SJCRH30 (cell line): ENCODE results near the gene DDX3Y. TPM values are rescaled to one million over a fixed set of nuclear protein-coding genes. Genes with fewer than 3 reads are reported as not detected.

Source experiments
- DNase-seq, 2 experiments: peaks; one replicate each; pipeline ENCODE4 v3.0.0-alpha.2; 2015 to 2020
- H3K27ac ChIP-seq: fragments of 250-450 bp; sonication (Bioruptor Pico); 2 replicates; pipeline ENCODE4 v1.5.1; 2020; ENCODE audit warnings: mild to moderate bottlenecking, moderate library complexity
- H3K27me3 ChIP-seq: fragments of 250-450 bp; sonication (Bioruptor Pico); 2 replicates; pipeline ENCODE4 v1.5.1; 2020; ENCODE audit warnings: mild to moderate bottlenecking, moderate library complexity
- H3K36me3 ChIP-seq: fragments of 250-450 bp; sonication (Bioruptor Pico); 2 replicates; pipeline ENCODE4 v1.5.1; 2020; ENCODE audit warnings: mild to moderate bottlenecking, moderate library complexity
- H3K4me1 ChIP-seq: fragments of 250-450 bp; sonication (Bioruptor Pico); 2 replicates; pipeline ENCODE4 v1.5.1; 2020; ENCODE audit warnings: mild to moderate bottlenecking, moderate library complexity
- H3K4me3 ChIP-seq: fragments of 250-450 bp; sonication (Bioruptor Pico); 2 replicates; pipeline ENCODE4 v1.5.1; 2020; ENCODE audit warnings: mild to moderate bottlenecking, moderate library complexity
- H3K9me3 ChIP-seq: fragments of 250-450 bp; sonication (Bioruptor Pico); replicated peaks from 2 replicates; pipeline ENCODE4 v1.5.1; 2020; ENCODE audit warnings: mild to moderate bottlenecking, moderate library complexity
- total RNA-seq: library from RNA; depleted of rRNA; stranded (reverse); fragments of >200 nt; shearing (Covaris generic); gene quantifications from 2 replicates; pipeline ENCODE4 v1.2.3, GENCODE V29; 2014; rRNA removed

DDX3Y gene
- total RNA-seq: 0.20 TPM in 1 of 2 replicates, not detected in the other

DNA sequence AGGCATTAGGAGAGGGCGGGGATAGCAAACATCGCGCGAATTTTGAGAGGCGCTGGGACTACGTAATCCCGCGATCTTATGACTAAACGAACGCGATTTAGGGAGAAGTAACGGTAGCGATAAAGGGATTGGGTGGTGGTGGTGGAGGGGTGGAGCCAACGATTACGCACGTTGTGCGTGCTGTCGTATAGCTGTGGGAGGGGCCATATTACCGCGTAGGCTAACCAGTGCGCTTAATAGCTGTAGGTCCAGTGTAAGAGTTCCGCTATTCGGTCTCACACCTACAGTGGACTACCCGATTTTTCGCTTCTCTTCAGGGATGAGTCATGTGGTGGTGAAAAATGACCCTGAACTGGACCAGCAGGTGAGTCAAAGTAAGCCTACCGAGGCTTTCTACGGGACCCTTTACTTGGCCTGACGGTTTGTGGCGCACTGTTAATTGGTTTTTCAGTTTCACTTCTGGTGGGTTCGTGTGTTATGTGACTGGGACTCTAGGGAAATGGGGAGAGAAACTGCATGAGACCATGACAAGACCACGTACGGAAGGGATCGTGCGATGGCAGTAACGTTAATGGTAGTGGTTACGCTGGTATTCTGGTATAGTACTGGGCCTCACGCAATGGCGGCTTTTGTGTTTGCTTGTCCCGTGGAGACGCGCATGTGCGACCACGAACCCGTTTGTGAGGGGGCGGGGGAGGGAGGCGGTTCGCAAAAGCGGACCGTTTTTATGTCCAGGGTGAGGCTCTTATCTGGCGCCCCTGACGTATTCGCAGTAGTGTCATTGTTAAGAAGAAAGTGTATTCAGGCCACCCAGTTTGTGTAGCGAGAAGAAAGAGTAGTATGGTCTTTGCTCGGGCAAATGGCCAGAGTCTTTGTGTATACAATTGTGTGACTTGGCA is at the start of gene DDX3Y:
TSS of gene DDX3Y (plus strand) at position 251 of the 899 bp plus-strand sequence. CDS start at position 320, 69 bp downstream.
- no peak within 1 kb of the TSS for H3K27ac ChIP-seq
- DNase-seq: no peak
- H3K36me3 ChIP-seq: no peaks in the 10 kb centered on the region
- no peak within 1 kb of the TSS for H3K4me3 ChIP-seq
- no peaks in the 10 kb centered on the region for H3K27me3 ChIP-seq
- H3K9me3 ChIP-seq: no peaks in the 10 kb centered on the region
- no peaks in the 10 kb centered on the region for H3K4me1 ChIP-seq

DNA sequence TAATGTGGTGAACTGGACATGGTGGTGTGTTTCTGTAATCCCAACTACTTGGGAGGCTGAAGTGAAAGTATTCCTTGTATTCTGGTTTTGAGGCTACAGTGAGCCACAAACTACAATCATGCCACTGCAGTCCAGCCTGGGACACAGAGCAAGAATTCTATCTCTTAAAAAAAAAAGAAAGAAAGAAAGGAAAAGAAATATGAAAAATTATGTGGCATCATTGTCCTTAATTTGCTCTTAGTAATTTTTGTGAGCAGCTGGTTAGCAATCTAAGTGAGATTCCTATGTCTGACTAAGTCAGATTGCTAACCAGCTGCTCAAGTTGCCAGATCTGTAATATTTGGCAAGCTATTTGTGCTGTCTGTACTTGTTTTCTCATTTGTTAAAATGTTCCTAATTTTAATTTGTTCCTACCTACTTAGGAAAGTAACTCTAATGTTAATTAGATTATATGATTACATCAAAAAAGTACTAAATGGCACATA is 48.8 kb upstream of the DDX3Y start:
- H3K36me3 ChIP-seq: no peaks in the 10 kb centered on the region
- no peaks in the 10 kb centered on the region for H3K4me1 ChIP-seq
- no peak for DNase-seq
- H3K27ac ChIP-seq: no peak overlapping the region
- no peaks in the 10 kb centered on the region for H3K27me3 ChIP-seq
- no peaks in the 10 kb centered on the region for H3K9me3 ChIP-seq
- no peak overlapping the region for H3K4me3 ChIP-seq

DNA sequence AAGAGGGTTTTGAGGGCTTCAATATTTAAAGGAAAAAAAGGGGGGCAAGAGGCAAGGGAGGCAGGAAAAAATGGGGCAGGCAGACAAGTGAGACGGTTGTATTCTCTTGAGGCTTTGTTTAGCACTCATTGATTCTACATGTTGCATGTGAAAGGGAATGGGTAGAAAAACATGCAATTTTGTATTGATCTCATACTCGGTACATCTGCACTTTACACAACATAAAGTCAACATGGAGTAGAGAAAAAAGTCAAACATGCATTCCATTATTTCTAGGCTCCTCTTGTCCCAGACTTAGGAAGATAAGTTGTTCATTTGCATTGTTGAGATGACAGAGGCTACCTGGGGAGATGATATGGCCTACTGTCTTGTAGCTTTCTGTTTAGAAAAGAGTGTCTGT is 36.7 kb upstream of the DDX3Y start:
- no peaks in the 10 kb centered on the region for H3K36me3 ChIP-seq
- H3K27ac ChIP-seq: no peak overlapping the region
- no peak overlapping the region for H3K4me3 ChIP-seq
- H3K9me3 ChIP-seq: no peaks in the 10 kb centered on the region
- no peak for DNase-seq
- H3K27me3 ChIP-seq: no peaks in the 10 kb centered on the region
- no peaks in the 10 kb centered on the region for H3K4me1 ChIP-seq

DNA sequence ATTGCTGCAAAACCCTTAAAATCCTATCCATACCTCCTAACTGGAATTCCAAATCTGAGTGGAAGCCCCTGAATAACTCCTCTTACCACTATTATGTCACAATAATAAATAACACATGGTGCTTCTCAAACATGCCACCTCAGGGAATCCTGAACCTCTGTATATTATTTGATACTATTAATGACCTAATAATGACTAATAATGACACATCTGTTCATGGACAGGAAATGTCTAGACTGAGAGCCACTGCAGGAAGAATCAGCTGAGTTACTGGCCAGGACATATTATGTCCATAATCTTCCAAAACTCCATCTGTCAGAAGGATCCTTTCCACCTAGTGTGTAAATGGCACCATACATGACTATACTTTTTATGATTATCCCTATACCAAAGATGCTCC is 7.7 kb upstream of the DDX3Y start:
- H3K27ac ChIP-seq: no peak overlapping the region
- DNase-seq: no peak
- H3K9me3 ChIP-seq: no peaks in the 10 kb centered on the region
- H3K27me3 ChIP-seq: no peaks in the 10 kb centered on the region
- H3K4me3 ChIP-seq: no peak overlapping the region
- H3K36me3 ChIP-seq: no peaks in the 10 kb centered on the region
- H3K4me1 ChIP-seq: no peaks in the 10 kb centered on the region

DNA sequence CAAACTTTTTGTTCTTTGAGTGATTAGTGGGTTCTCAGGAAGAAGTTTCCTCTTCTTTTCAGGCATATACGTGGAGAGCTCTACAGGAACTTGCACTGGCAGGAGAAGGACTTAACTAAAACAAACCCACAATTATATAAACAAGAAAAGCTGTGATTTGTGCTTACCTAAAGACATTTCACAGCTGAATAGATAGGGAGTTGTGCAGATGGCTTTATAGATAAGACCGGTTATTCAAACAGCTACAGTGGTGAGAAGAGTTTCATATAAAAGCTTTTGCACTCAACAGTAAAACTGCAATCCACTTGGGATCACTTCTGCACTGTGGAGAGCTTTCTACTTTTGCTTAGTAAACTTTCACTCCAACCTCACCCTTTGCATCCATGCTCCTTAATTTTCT is 6.1 kb upstream of the DDX3Y start:
- H3K9me3 ChIP-seq: no peaks in the 10 kb centered on the region
- H3K27me3 ChIP-seq: no peaks in the 10 kb centered on the region
- H3K4me3 ChIP-seq: no peak overlapping the region
- no peaks in the 10 kb centered on the region for H3K4me1 ChIP-seq
- H3K36me3 ChIP-seq: no peaks in the 10 kb centered on the region
- H3K27ac ChIP-seq: no peak overlapping the region
- no peak for DNase-seq

DNA sequence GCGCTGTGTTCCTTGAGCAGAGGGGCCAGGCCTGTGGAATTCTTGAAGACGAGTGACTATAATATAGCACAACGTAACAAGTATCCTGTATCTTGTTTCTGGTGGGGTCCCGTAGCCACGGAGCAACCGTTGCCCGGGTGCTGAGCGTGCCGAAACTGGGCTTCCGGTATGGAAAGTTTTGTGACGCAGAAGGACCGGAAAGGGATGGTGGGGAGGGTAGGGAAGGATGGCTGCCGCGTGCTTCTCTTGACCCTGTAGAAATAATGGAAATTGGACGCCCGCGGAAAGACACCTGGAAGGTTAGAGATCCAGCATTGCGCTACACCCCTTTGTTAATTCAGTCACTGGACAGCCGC is 827 bp downstream of the DDX3Y start:
- H3K27ac ChIP-seq: no peak overlapping the region
- H3K4me3 ChIP-seq: no peak overlapping the region
- H3K9me3 ChIP-seq: no peaks in the 10 kb centered on the region
- no peak for DNase-seq
- no peaks in the 10 kb centered on the region for H3K4me1 ChIP-seq
- H3K27me3 ChIP-seq: no peaks in the 10 kb centered on the region
- no peaks in the 10 kb centered on the region for H3K36me3 ChIP-seq

DNA sequence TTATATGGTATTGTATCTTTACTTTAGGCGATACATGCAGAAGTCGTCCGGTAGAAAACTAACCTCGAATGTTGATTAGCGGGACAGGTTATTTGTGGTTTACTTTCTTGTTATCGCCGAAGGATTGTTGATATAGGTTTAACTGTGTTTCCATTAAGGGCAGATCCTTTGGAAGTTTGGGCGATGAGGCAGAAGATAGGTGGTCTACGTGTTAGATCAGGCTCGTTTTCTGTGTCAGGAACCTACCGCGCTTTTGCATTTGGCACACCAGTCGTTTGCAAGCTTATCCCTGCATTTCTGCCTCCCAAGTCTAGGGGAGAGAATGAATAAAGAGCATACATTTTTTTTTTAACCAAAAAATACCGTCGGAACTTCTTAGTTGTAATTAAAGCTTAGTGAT is 1.2 kb downstream of the DDX3Y start:
- H3K4me3 ChIP-seq: no peak overlapping the region
- no peaks in the 10 kb centered on the region for H3K9me3 ChIP-seq
- H3K27ac ChIP-seq: no peak overlapping the region
- H3K4me1 ChIP-seq: no peaks in the 10 kb centered on the region
- H3K27me3 ChIP-seq: no peaks in the 10 kb centered on the region
- no peak for DNase-seq
- no peaks in the 10 kb centered on the region for H3K36me3 ChIP-seq

DNA sequence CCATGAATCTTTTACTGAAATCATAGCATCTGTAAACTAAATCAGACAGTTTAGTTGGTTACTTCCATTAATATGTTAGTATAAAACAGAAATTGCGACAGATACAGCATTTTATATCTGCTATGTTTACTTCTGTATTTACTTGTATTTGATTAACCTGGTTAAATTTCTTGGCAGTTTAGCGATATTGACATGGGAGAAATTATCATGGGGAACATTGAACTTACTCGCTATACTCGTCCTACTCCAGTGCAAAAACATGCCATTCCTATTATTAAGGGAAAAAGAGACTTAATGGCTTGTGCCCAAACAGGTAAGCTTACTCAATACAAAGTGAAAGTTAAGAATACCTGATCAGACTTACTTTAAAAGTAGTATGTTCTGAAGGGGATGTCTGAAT is 8.9 kb downstream of the DDX3Y start:
- no peak for DNase-seq

DNA sequence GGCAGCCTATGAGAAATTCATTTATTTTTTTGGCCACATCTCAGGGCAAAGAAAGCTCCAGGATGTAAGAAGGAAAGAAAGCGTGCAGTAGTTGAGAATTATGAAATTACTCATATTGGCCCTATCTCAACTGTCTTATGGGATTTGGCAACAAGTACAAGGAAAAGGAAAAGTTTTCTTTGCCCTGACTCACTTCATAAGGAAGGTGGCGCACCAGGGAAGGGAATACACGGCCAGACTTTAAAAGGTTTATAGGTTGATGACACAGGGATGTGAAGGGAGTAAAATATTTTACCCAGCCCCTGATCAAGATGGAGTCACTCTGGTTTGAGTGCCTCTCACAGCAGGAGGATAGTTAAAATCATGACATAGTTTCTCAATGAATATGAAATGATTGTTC is 23.4 kb downstream of the DDX3Y start:
- H3K27ac ChIP-seq: no peak overlapping the region
- no peak for DNase-seq
- no peaks in the 10 kb centered on the region for H3K36me3 ChIP-seq
- no peaks in the 10 kb centered on the region for H3K9me3 ChIP-seq
- H3K4me1 ChIP-seq: no peaks in the 10 kb centered on the region
- H3K27me3 ChIP-seq: no peaks in the 10 kb centered on the region
- H3K4me3 ChIP-seq: no peak overlapping the region

More for the DNA sequence above, 8.9 kb downstream of the DDX3Y start:
- no peak overlapping the region for H3K4me3 ChIP-seq
- H3K27ac ChIP-seq: no peak overlapping the region
- H3K9me3 ChIP-seq: no peaks in the 10 kb centered on the region
- H3K27me3 ChIP-seq: no peaks in the 10 kb centered on the region
- H3K4me1 ChIP-seq: no peaks in the 10 kb centered on the region
- H3K36me3 ChIP-seq: no peaks in the 10 kb centered on the region

DNA sequence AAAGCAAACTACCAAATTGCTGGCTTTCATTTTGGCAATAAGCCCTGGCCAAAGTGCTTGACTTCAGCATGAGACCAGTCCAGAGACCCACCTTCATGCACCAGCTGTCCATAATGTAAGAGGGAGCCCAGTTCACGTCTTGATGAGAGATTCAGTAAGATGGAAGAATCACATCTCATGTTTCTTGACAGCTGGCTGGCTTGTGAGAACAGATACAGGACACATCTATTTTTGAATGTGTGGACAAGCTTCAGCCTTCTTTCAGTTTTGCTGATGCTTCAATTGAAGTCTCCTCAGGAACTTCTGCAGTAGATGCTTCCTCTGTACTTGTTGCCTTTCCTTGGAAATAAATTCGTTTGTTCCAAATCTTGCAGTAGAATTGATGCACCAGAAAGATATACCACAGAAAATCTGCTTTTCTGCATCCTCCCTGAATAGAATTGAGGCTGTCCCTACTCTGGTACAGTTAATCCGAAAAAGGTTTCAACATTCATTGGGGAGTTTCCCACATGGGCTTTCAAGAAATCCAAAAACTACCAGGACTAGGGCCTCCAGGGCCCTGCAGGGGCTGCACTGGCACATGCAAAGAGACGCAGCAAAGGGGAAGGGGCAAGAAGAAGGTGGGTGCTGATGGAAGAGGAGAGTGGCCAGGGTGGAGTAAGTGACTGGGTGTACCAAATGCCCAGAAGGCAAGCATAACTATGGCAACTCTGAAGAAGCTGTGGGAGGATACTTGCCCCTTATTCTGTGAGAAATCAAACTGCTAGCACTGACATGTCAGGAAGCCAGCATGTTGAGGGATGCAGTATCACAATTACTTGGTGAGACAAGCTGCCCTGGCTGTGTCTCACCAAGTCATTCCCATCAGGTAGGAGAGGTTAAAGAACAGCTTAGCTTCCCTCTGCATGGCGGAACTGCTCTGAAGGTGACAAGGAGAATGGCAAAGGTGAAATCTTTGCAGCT is 37.3 kb downstream of the DDX3Y start:
- Histone ChIP-seq H3K36me3 (no peaks in the 10 kb centered on the region), H3K27ac (no peak overlapping the region), H3K27me3 (no peaks in the 10 kb centered on the region), H3K4me3 (no peak overlapping the region), H3K4me1 (no peaks in the 10 kb centered on the region), H3K9me3 (no peaks in the 10 kb centered on the region)
- DNase-seq: no peak

Other genes with a start within 250 kb of the DDX3Y start
- gene USP9Y, start 203.6 kb upstream of the DDX3Y start, total RNA-seq: not detected in 2 replicates